H9 (cell line): ENCODE data around the gene SLC9A5. TPM values are rescaled to one million over a fixed set of nuclear protein-coding genes. Genes with fewer than 3 reads are reported as not detected.

Experiments
- DNase-seq: peaks from one replicate; pipeline ENCODE4 v3.0.0-alpha.2; 2017
- H2AFZ ChIP-seq: one replicate; pipeline ENCODE4 v1.6.1; 2013; ENCODE audit warnings: mild to moderate bottlenecking, low read length, control low read depth, moderate library complexity
- H2AK5ac ChIP-seq: 2 replicates; pipeline ENCODE4 v1.6.1; 2013; ENCODE audit warnings: low read length, control low read depth, mixed read lengths; ENCODE audit not compliant: insufficient read length
- H2BK120ac ChIP-seq: one replicate; pipeline ENCODE4 v1.6.1; 2013; ENCODE audit warnings: low read depth, mild to moderate bottlenecking, low read length, control low read depth, inconsistent platforms; ENCODE audit not compliant: poor library complexity, severe bottlenecking
- H2BK12ac ChIP-seq: 2 replicates; pipeline ENCODE4 v1.6.1; 2013; ENCODE audit warnings: low read length, control low read depth, mixed read lengths, low read depth; ENCODE audit not compliant: insufficient read length
- H2BK15ac ChIP-seq: 2 replicates; pipeline ENCODE4 v1.6.1; 2013; ENCODE audit warnings: low read depth, low read length, control low read depth
- H2BK20ac ChIP-seq: one replicate; pipeline ENCODE4 v1.6.1; 2013; ENCODE audit warnings: low read depth, mild to moderate bottlenecking, low read length, control low read depth, inconsistent platforms; ENCODE audit not compliant: poor library complexity, severe bottlenecking
- H2BK5ac ChIP-seq: 2 replicates; pipeline ENCODE4 v1.6.1; 2013; ENCODE audit warnings: low read length, control low read depth, mixed read lengths; ENCODE audit not compliant: insufficient read length
- H3K14ac ChIP-seq: 2 replicates; pipeline ENCODE4 v1.6.1; 2013; ENCODE audit warnings: low read length, control low read depth; ENCODE audit not compliant: insufficient read depth
- H3K18ac ChIP-seq: 2 replicates; pipeline ENCODE4 v1.6.1; 2013; ENCODE audit warnings: low read depth, mild to moderate bottlenecking, mixed read lengths, low read length, control low read depth; ENCODE audit not compliant: insufficient read length
- H3K23ac ChIP-seq: 2 replicates; pipeline ENCODE4 v1.6.1; 2013; ENCODE audit warnings: low read length, control low read depth, mixed read lengths, low read depth; ENCODE audit not compliant: insufficient read length
- H3K23me2 ChIP-seq: 2 replicates; pipeline ENCODE4 v1.6.1; 2013; ENCODE audit warnings: low read depth, mild to moderate bottlenecking, mixed read lengths, low read length, control low read depth; ENCODE audit not compliant: insufficient read length, poor library complexity, severe bottlenecking
- H3K27ac ChIP-seq: 2 replicates; pipeline ENCODE4 v1.5.1; 2013; ENCODE audit warnings: low read length, control low read depth, mixed read lengths, low read depth; ENCODE audit not compliant: insufficient read length
- H3K27me3 ChIP-seq: 2 replicates; pipeline ENCODE4 v1.6.1; 2013; ENCODE audit warnings: low read length, control low read depth, inconsistent platforms; ENCODE audit not compliant: insufficient read depth
- H3K4ac ChIP-seq: 2 replicates; pipeline ENCODE4 v1.6.1; 2013; ENCODE audit warnings: low read depth, mild to moderate bottlenecking, control low read depth, inconsistent platforms, low read length, moderate library complexity
- H3K4me1 ChIP-seq: 2 replicates; pipeline ENCODE4 v1.6.1; 2013; ENCODE audit warnings: low read length, control low read depth, inconsistent platforms; ENCODE audit not compliant: insufficient read depth
- H3K4me2 ChIP-seq: 2 replicates; pipeline ENCODE4 v1.6.1; 2013; ENCODE audit warnings: low read length, control low read depth, mixed read lengths; ENCODE audit not compliant: insufficient read length, insufficient read depth
- H3K56ac ChIP-seq: 2 replicates; pipeline ENCODE4 v1.6.1; 2013; ENCODE audit warnings: low read depth, mild to moderate bottlenecking, mixed read lengths, low read length, control low read depth; ENCODE audit not compliant: insufficient read length
- H3K79me1 ChIP-seq: 2 replicates; pipeline ENCODE4 v1.6.1; 2013; ENCODE audit warnings: low read depth, mild to moderate bottlenecking, moderate library complexity, low read length, control low read depth, inconsistent platforms; ENCODE audit not compliant: insufficient read depth, poor library complexity, severe bottlenecking
- H3K79me2 ChIP-seq: 2 replicates; pipeline ENCODE4 v1.6.1; 2013; ENCODE audit warnings: low read length, control low read depth, inconsistent platforms; ENCODE audit not compliant: insufficient read depth
- H3K9ac ChIP-seq: 2 replicates; pipeline ENCODE4 v1.6.1; 2013; ENCODE audit warnings: low read length, control low read depth, mixed read lengths; ENCODE audit not compliant: insufficient read length; ENCODE audit errors: extremely low read depth
- H3K9me3 ChIP-seq: one replicate; pipeline ENCODE4 v1.6.1; 2013; ENCODE audit warnings: low read depth, low read length, inconsistent platforms; ENCODE audit not compliant: control insufficient read depth
- H3T11ph ChIP-seq: one replicate; pipeline ENCODE4 v1.6.1; 2013; ENCODE audit warnings: mild to moderate bottlenecking, low read length, control low read depth, inconsistent platforms
- H4K20me1 ChIP-seq: one replicate; pipeline ENCODE4 v1.6.1; 2013; ENCODE audit not compliant: control insufficient read depth, insufficient read length, insufficient read depth
- H4K5ac ChIP-seq: 2 replicates; pipeline ENCODE4 v1.6.1; 2013; ENCODE audit warnings: low read depth, mild to moderate bottlenecking, mixed read lengths, low read length, control low read depth; ENCODE audit not compliant: insufficient read length
- H4K8ac ChIP-seq: replicated peaks from 2 replicates; pipeline ENCODE4 v1.6.1; 2013; ENCODE audit warnings: low read length, control low read depth, mixed read lengths, low read depth; ENCODE audit not compliant: insufficient read length
- H4K91ac ChIP-seq: 2 replicates; pipeline ENCODE4 v1.6.1; 2013; ENCODE audit warnings: low read depth, mild to moderate bottlenecking, moderate library complexity, mixed read lengths, low read length, control low read depth; ENCODE audit not compliant: insufficient read length
- H3K27ac Mint-ChIP-seq, 3 experiments: 2 replicates in 2 of 3; 3 replicates in 1 of 3; pipeline ENCODE4 v1.8.0; 2020 to 2021; ENCODE audit warnings: mixed read lengths in 3 of 3, mild to moderate bottlenecking in 1 of 3, moderate library complexity in 1 of 3
- H3K27me3 Mint-ChIP-seq: 2 replicates; pipeline ENCODE4 v1.8.0; 2021; ENCODE audit warnings: low read depth, mild to moderate bottlenecking, moderate library complexity, mixed read lengths
- H3K36me3 Mint-ChIP-seq, 3 experiments: 2 replicates in 2 of 3; 3 replicates in 1 of 3; pipeline ENCODE4 v1.8.0; 2020 to 2021; ENCODE audit warnings: low read depth in 3 of 3, mixed read lengths in 3 of 3; ENCODE audit not compliant: insufficient read depth in 1 of 3
- H3K4me1 Mint-ChIP-seq, 2 experiments: 2 replicates each; pipeline ENCODE4 v1.8.0; 2020; ENCODE audit warnings: mixed read lengths in 2 of 2
- H3K4me3 Mint-ChIP-seq, 2 experiments: 2 replicates in 1 of 2; 3 replicates in 1 of 2; pipeline ENCODE4 v1.8.0; 2020 to 2021; ENCODE audit warnings: mild to moderate bottlenecking in 2 of 2, mixed read lengths in 2 of 2, moderate library complexity in 1 of 2
- H3K9me3 Mint-ChIP-seq, 2 experiments: 2 replicates in 1 of 2; 3 replicates in 1 of 2; pipeline ENCODE4 v1.8.0; 2020; ENCODE audit warnings: mild to moderate bottlenecking in 2 of 2, mixed read lengths in 2 of 2, moderate library complexity in 1 of 2
- WGBS: extraction: QIAGEN DNeasy Blood & Tissue Kit; methylation state at CpG from one replicate; pipeline ENCODE4 v1.1.7; 2013; ENCODE audit warnings: missing lambda C conversion rate, low lambda C conversion rate, mixed read lengths; ENCODE audit not compliant: insufficient read length; ENCODE audit errors: extremely low coverage; 5-methylcytosine and 5-hydroxymethylcytosine counted together
- total RNA-seq: library from RNA; stranded (reverse); gene quantifications from 2 replicates; pipeline ENCODE4 v1.2.1, GENCODE V29; 2021
- TF ChIP-seq, protein P1 (sequence below): fragments of 200-600 bp; sonication (generic); conservative IDR thresholded peaks from 3 replicates; pipeline ENCODE4 v1.8.0; 2021; ENCODE audit warnings: antibody characterized with exemption, mild to moderate bottlenecking

SLC9A5 gene
- total RNA-seq, 1 experiment from 2014 or later: 9.1 TPM

DNA sequence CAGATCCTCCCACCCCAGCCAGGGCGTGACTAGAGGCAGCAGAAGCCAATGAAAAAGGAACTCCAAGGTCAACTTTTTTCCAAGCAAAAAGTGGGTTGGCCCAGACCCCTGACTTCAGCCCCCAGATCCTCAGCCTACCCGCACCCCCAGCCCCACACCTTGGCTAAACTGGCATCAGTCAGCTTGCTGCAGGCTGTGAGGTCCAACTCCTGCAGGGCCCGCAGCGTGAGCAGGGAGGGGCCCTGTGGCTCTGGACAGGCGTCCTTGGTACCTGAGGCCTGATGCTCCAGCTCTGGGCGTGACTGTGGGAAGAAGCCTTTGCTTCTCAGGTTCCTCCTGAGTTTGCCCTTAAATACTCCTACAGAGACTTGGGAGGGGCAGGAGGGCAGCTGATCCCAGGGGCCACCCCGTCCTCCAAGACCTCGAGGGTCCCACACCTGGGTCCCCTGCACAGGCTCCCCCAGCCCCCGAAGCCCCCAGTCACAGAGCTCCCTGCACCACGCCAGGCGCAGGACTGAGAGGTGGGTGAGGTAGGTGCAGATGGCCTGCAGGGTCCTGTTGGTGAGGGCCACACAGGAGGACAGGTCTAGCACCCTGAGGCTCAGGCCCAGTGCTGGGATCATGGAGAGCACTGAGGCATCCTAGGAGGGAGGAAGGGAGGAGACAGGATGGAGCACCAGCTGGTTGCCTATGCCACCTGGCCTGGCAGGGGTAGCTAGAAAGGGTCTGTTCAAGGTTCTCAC is 40.5 kb upstream of the SLC9A5 start:
- Histone ChIP-seq H3K79me2 (no peaks in the 10 kb centered on the region), H2BK20ac (no peak overlapping the region), H4K8ac (no peak overlapping the region), H4K91ac (no peak overlapping the region), H3K9ac (no peak overlapping the region), H3K4me2 (no peak overlapping the region), H2BK12ac (no peak overlapping the region), H3K14ac (no peak overlapping the region), H2AFZ (no peak overlapping the region), H3K23me2 (no peaks in the 10 kb centered on the region), H3K79me1 (no peaks in the 10 kb centered on the region), H3K4ac (no peak overlapping the region), H2AK5ac (no peak overlapping the region), H3K18ac (no peak overlapping the region), H3K56ac (no peak overlapping the region), H3K27ac (no peak overlapping the region), H3T11ph (no peak overlapping the region), H3K23ac (no peak overlapping the region), H4K20me1 (no peaks in the 10 kb centered on the region), H2BK5ac (no peak overlapping the region), H3K4me1 (no peaks in the 10 kb centered on the region), H2BK15ac (no peak overlapping the region), H4K5ac (no peak overlapping the region), H2BK120ac (no peak overlapping the region), H3K9me3 (no peaks in the 10 kb centered on the region), H3K27me3 (no peaks in the 10 kb centered on the region; the same call in 1 of the 2 replicates)
- Mint-ChIP-seq H3K9me3 (no peaks in the 10 kb centered on the region), H3K36me3 (peaks cover 0 to 4% (median 0%) of the 10 kb centered on the region in 3 experiments; a peak in 2 of 7 replicates), H3K4me3 (no peak overlapping the region), H3K4me1 (peaks cover 10 to 12% of the 10 kb centered on the region in 2 experiments; a peak in 3 of 4 replicates), H3K27ac (no peak overlapping the region), H3K27me3 (peaks cover 20% of the 10 kb centered on the region)
- TF ChIP-seq, protein P1, sequence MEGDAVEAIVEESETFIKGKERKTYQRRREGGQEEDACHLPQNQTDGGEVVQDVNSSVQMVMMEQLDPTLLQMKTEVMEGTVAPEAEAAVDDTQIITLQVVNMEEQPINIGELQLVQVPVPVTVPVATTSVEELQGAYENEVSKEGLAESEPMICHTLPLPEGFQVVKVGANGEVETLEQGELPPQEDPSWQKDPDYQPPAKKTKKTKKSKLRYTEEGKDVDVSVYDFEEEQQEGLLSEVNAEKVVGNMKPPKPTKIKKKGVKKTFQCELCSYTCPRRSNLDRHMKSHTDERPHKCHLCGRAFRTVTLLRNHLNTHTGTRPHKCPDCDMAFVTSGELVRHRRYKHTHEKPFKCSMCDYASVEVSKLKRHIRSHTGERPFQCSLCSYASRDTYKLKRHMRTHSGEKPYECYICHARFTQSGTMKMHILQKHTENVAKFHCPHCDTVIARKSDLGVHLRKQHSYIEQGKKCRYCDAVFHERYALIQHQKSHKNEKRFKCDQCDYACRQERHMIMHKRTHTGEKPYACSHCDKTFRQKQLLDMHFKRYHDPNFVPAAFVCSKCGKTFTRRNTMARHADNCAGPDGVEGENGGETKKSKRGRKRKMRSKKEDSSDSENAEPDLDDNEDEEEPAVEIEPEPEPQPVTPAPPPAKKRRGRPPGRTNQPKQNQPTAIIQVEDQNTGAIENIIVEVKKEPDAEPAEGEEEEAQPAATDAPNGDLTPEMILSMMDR: no peak
- WGBS: no CpG with 5 or more reads among the region's 11 CpGs
- no peak for DNase-seq
